MM.1S (cell line): ENCODE results near the gene ACIN1.

ENCODE experiments used
- DNase-seq: peaks from one replicate; pipeline ENCODE4 v3.0.0-alpha.2; 2015
- H2AFZ ChIP-seq: fragments of 300-600 bp; sonication (generic); 2 replicates; pipeline ENCODE4 v1.6.0; 2016; ENCODE audit warnings: antibody characterized with exemption, low read length
- H3F3A ChIP-seq: fragments of 300-600 bp; sonication (generic); 2 replicates; pipeline ENCODE4 v1.6.1; 2016; ENCODE audit warnings: mild to moderate bottlenecking, antibody characterized with exemption, low read length, moderate library complexity, mixed read lengths; ENCODE audit not compliant: insufficient read depth
- H3K27ac ChIP-seq: fragments of 300-600 bp; sonication (generic); 2 replicates; pipeline ENCODE4 v1.5.1; 2016; ENCODE audit warnings: mild to moderate bottlenecking, low read length
- H3K27me3 ChIP-seq: fragments of 300-600 bp; sonication (generic); replicated peaks from 2 replicates; pipeline ENCODE4 v1.6.0; 2016; ENCODE audit warnings: low read length; ENCODE audit not compliant: insufficient read depth
- H3K36me3 ChIP-seq: fragments of 300-600 bp; sonication (generic); replicated peaks from 2 replicates; pipeline ENCODE4 v1.6.1; 2016; ENCODE audit warnings: mild to moderate bottlenecking, low read length, mixed read lengths; ENCODE audit not compliant: insufficient read depth
- H3K4me1 ChIP-seq: fragments of 300-600 bp; sonication (generic); 2 replicates; pipeline ENCODE4 v1.6.1; 2016; ENCODE audit warnings: low read length, mixed read lengths
- H3K4me2 ChIP-seq: fragments of 300-600 bp; sonication (generic); 2 replicates; pipeline ENCODE4 v1.6.0; 2016; ENCODE audit warnings: low read depth, low read length
- H3K4me3 ChIP-seq: fragments of 300-600 bp; sonication (generic); 2 replicates; pipeline ENCODE4 v1.5.1; 2016; ENCODE audit warnings: low read length, mixed read lengths
- H3K79me2 ChIP-seq: fragments of 300-600 bp; sonication (generic); 2 replicates; pipeline ENCODE4 v1.6.1; 2016; ENCODE audit warnings: mixed run types, low read length, mixed read lengths
- H3K9ac ChIP-seq: fragments of 300-600 bp; sonication (generic); 2 replicates; pipeline ENCODE4 v1.6.1; 2016; ENCODE audit warnings: low read length, mixed read lengths
- H3K9me2 ChIP-seq: fragments of 300-600 bp; sonication (generic); replicated peaks from 2 replicates; pipeline ENCODE4 v1.6.1; 2016; ENCODE audit warnings: mild to moderate bottlenecking, low read length, mixed read lengths; ENCODE audit not compliant: insufficient read depth
- H3K9me3 ChIP-seq: fragments of 300-600 bp; sonication (generic); replicated peaks from 2 replicates; pipeline ENCODE4 v1.6.1; 2016; ENCODE audit warnings: mild to moderate bottlenecking, low read length, mixed read lengths; ENCODE audit not compliant: insufficient read depth
- H4K20me1 ChIP-seq: fragments of 300-600 bp; sonication (generic); 2 replicates; pipeline ENCODE4 v1.6.1; 2016; ENCODE audit warnings: mild to moderate bottlenecking, low read length, moderate library complexity, mixed read lengths; ENCODE audit not compliant: insufficient read depth
- CTCF ChIP-seq: fragments of 300-600 bp; sonication (generic); IDR thresholded peaks from 2 replicates; pipeline ENCODE4 v1.5.1; 2016; ENCODE audit warnings: antibody characterized with exemption, low read length, mixed read lengths
- EZH2 ChIP-seq: fragments of 300-600 bp; sonication (generic); optimal IDR thresholded peaks from 2 replicates; pipeline ENCODE3; 2017; ENCODE audit warnings: low read depth, mild to moderate bottlenecking, antibody characterized with exemption, low read length, mixed read lengths
- EZH2phosphoT487 ChIP-seq: fragments of 300-600 bp; sonication (generic); IDR thresholded peaks from 2 replicates; pipeline ENCODE4 v1.6.1; 2018; ENCODE audit warnings: antibody characterized with exemption, low read length

ACIN1 gene

GRCh38 chr14:23055147-23055550 lies 39.8 kb downstream of the ACIN1 start:
- no peaks in the 10 kb centered on the region for H3K36me3 ChIP-seq
- H3F3A ChIP-seq: 0 out of 2 replicates have a peak, but pooled peaks cover 14% of the 10 kb centered on the region
- no peak overlapping the region for H3K4me2 ChIP-seq
- H3K79me2 ChIP-seq: no peaks in the 10 kb centered on the region
- H3K9me3 ChIP-seq: no peaks in the 10 kb centered on the region
- H3K4me1 ChIP-seq: no peaks in the 10 kb centered on the region
- H3K9me2 ChIP-seq: no peaks in the 10 kb centered on the region
- no peak for TF ChIP-seq EZH2phosphoT487
- no peak for TF ChIP-seq EZH2
- no peak for TF ChIP-seq CTCF
- H3K27me3 ChIP-seq: no peaks in the 10 kb centered on the region
- H2AFZ ChIP-seq: no peak overlapping the region
- no peaks in the 10 kb centered on the region for H4K20me1 ChIP-seq
- DNase-seq: no peak
- no peak overlapping the region for H3K27ac ChIP-seq
- H3K4me3 ChIP-seq: no peak overlapping the region
- H3K9ac ChIP-seq: no peak overlapping the region

GRCh38 chr14:23054000-23054811 lies 40.7 kb downstream of the ACIN1 start:
- no peaks in the 10 kb centered on the region for H3K27me3 ChIP-seq
- 0 out of 2 replicates have a peak, but pooled peaks cover 12% of the 10 kb centered on the region for H3F3A ChIP-seq
- H3K9ac ChIP-seq: no peak overlapping the region
- H3K79me2 ChIP-seq: no peaks in the 10 kb centered on the region
- H4K20me1 ChIP-seq: no peaks in the 10 kb centered on the region
- H3K27ac ChIP-seq: no peak overlapping the region
- H3K4me1 ChIP-seq: no peaks in the 10 kb centered on the region
- H2AFZ ChIP-seq: no peak overlapping the region
- H3K4me2 ChIP-seq: no peak overlapping the region
- no peaks in the 10 kb centered on the region for H3K9me2 ChIP-seq
- H3K4me3 ChIP-seq: no peak overlapping the region
- H3K36me3 ChIP-seq: no peaks in the 10 kb centered on the region
- H3K9me3 ChIP-seq: no peaks in the 10 kb centered on the region
- TF ChIP-seq EZH2phosphoT487 (no peak), EZH2 (no peak), CTCF (no peak)
- DNase-seq: no peak

- Histone ChIP-seq H3K4me1 (no peaks in the 10 kb centered on the region), H3K9me3 (no peaks in the 10 kb centered on the region), H4K20me1 (no peaks in the 10 kb centered on the region), H3K4me2 (no peak overlapping the region), H3K79me2 (no peaks in the 10 kb centered on the region), H3K27ac (no peak overlapping the region), H2AFZ (no peak overlapping the region), H3K4me3 (no peak overlapping the region), H3F3A (0 out of 2 replicates have a peak, but pooled peaks cover 8% of the 10 kb centered on the region), H3K36me3 (no peaks in the 10 kb centered on the region), H3K9me2 (no peaks in the 10 kb centered on the region), H3K9ac (no peak overlapping the region), H3K27me3 (no peaks in the 10 kb centered on the region)
- no peak for DNase-seq
- TF ChIP-seq EZH2phosphoT487 (no peak), EZH2 (no peak), CTCF (no peak)
Measured at GRCh38 chr14:23053426-23053825, 41.5 kb downstream of the ACIN1 start.
